Measurements from ENCODE around the gene TTC34. TPM values are rescaled to one million over a fixed set of nuclear protein-coding genes. Genes with fewer than 3 reads are reported as not detected.
A peak's percentile ranks its signal among the peaks of the same experiment; 100 is the strongest.

TTC34 gene
- total RNA-seq, 2 donors from 2014 or later: under 0.01 to 0.52 TPM

DNA sequence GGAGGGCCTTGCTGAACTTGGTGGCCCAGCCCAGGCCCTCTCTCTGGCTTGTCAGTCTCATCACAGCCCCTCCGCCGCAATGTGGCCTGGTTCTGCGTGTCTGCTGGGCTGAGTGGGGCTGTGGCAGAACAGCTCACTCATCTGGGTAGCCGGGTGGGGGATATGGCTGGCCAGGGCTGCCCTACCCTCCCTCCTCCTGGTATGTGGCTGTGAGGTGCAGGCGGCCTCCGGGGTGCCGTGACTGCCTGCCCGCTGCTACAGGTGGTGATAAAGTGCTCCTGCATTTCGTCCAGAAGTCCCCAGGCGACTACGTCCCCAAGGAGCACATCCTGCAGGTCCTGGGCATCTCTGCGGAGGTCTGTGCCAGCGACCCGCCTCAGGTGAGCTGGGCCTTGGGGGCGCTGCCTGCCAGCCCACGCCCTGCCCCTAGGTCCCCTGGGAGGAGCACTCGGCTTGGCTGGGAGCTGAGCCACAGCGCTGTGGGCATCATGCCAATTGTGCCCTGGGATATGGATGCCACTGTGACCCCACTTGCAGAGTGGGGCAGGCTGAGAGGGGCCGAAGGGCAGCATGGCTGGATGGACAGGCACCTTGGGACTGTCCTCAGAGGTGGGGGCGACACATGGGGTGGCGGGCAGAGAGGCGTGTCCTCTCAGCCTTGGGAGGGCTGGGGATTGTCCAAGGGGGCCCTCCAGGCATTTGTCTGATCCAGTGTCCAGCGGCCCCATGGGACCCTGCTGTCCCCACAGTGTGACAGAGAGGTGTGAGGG lies 212.6 kb downstream of the TTC34 start:
- H3K27ac ChIP-seq: no peak overlapping the region
- ATAC-seq: no peak
- WGBS, 2 donors: 83% methylated on average over 18 to 19 of the region's 23 CpGs
- H3K9me3 ChIP-seq: no peaks in the 10 kb centered on the region
- no peaks in the 10 kb centered on the region for H3K36me3 ChIP-seq (replicated peaks in 1 of 2; ENCODE audit: insufficient read depth in 1 of 2, low read depth in 2 of 2)
- TF ChIP-seq POLR2A (IDR thresholded peaks at IDR 0.05) (no peak), CTCF (IDR thresholded peaks at IDR 0.05) (no peak)
- peaks cover 44% of the 10 kb centered on the region for H3K4me1 ChIP-seq
- H3K27me3 ChIP-seq: no peaks in the 10 kb centered on the region
- no peak for DNase-seq
- intact Hi-C loops (cut with DNase I): loop anchor here (10.0 kb wide), 1 partner anchor 54 kb away; the partner anchor contains the start of gene HES5
- no peak overlapping the region for H3K4me3 ChIP-seq

DNA sequence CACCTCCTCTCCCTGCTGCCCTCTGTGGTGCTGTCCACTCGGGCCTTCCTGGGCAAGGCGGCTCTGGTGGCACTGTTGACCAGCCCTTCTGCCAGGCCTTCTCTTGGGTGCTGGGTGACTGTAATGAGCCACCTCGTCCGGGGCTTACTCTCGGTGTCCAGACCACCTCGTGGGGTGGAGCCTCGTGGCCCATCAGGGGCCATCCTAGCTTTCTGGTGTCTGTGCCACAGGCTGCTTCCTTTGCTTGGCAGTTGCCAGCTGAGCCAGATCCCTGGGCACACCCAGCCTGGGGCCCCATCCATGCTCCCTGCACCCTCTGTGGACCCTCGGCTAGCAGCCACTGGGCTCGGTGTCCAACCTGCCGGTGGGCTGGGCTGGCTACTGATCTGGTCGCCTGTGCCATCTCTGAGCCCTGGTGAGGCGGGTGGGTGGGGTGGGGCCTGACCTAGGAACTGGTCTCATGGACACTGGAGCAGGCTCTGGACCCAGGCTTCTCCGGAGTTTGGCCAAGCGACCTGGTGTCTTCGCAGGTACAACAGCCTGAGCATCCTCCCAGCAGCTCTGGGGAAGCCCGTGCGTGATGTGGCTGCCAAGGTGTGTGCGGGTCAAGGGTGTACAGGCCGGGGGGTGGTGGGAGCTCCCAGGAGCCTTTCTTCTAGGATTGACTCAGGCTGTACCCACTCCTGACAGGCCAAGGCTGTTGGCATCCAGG lies 213.5 kb downstream of the TTC34 start:
- Histone ChIP-seq H3K36me3 (replicated peaks in 1 of 2; ENCODE audit: insufficient read depth in 1 of 2, low read depth in 2 of 2) (no peaks in the 10 kb centered on the region), H3K4me3 (no peak overlapping the region), H3K9me3 (no peaks in the 10 kb centered on the region), H3K27ac (no peak overlapping the region), H3K4me1 (peaks cover 42% of the 10 kb centered on the region), H3K27me3 (no peaks in the 10 kb centered on the region)
- DNase-seq (no peak), ATAC-seq (no peak)
- WGBS, 2 donors: 74 to 84% methylated on average over 4 to 17 of the region's 19 CpGs
- TF ChIP-seq CTCF (IDR thresholded peaks at IDR 0.05): no peak
- TF ChIP-seq POLR2A (IDR thresholded peaks at IDR 0.05): no peak
- intact Hi-C loops (cut with DNase I): loop anchor here (10.0 kb wide), 1 partner anchor 53 kb away; the partner anchor contains the start of gene HES5

DNA sequence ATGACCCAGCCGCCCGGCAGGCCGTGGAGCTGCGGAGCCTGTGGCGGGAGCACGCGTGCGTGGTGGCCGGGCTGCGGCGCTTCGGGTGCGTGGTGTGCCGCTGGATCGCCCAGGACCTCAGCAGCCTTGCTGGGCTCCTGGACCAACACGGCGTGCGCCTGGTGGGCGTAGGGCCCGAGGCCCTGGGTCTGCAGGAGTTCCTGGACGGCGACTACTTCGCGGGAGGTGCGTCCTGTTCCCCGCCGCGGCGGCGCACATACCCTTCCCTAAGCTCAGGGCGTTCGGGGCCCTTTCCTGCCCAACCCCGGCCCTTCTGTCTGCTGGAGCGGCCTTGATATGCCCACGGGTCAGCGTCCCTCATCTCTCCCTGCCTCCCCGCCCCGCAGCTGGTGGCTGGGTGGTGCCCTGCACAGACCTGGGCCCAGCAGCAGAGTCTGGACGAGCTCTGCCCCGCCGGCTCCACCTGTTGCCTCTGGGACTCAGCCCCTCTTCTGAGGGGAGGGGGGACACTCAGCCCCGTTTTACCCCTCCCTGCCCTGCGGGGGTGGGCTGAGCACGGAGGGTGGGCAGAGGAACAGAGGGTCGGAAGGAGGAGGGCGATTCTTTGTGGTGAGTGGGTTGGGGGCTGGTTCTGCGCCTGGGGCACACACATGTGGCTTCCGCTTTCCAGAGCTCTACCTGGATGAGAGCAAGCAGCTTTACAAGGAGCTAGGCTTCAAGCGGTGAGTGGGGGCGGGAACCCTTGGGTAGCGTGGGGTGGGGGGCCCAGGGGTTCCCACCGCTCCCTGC lies 214.2 kb downstream of the TTC34 start:
- peak overlapping the region; percentile 94 to 99 (median 97) for H3K27ac ChIP-seq
- H3K4me1 ChIP-seq: peaks cover 39% of the 10 kb centered on the region

More for the DNA sequence above, 214.2 kb downstream of the TTC34 start:
- Histone ChIP-seq H3K4me3 (peak overlapping the region; percentile 42 to 59), H3K9me3 (no peaks in the 10 kb centered on the region), H3K27me3 (no peaks in the 10 kb centered on the region), H3K36me3 (replicated peaks in 1 of 2; ENCODE audit: insufficient read depth in 1 of 2, low read depth in 2 of 2) (no peaks in the 10 kb centered on the region)
- peak in 2 of 4 donors; percentile 38 to 39 for DNase-seq
- intact Hi-C loops (cut with DNase I): loop anchor here (10.0 kb wide), 1 partner anchor 52 kb away; the partner anchor contains the start of gene HES5
- TF ChIP-seq CTCF (IDR thresholded peaks at IDR 0.05): no peak
- no peak for TF ChIP-seq POLR2A (IDR thresholded peaks at IDR 0.05)
- 0 to 10% methylated on average over 2 to 49 of the region's 52 CpGs for WGBS, 2 donors
- ATAC-seq: no peak
